ENCODE results near the gene ACVRL1.

Gene ACVRL1

GRCh38 chr12:51898937-51899336, 8.4 kb upstream of the ACVRL1 start:
- TF ChIP-seq ZBTB7A (IDR thresholded peaks at IDR 0.05; ENCODE audit: low read depth), result no peak
- no peak for TF ChIP-seq TEAD4 (IDR thresholded peaks at IDR 0.05)
- TF ChIP-seq EGR1 (IDR thresholded peaks at IDR 0.05), result no peak
- TF ChIP-seq EP300 (IDR thresholded peaks at IDR 0.05; ENCODE audit: borderline replicate concordance), result no peak
- no peak for TF ChIP-seq USF1 (IDR thresholded peaks at IDR 0.05)
- no peak for TF ChIP-seq RAD21 (IDR thresholded peaks at IDR 0.05; ENCODE audit: low read depth)
- no peak for TF ChIP-seq FOXM1 (IDR thresholded peaks at IDR 0.05; ENCODE audit: borderline replicate concordance, low read depth)
- TF ChIP-seq CREB1 (IDR thresholded peaks at IDR 0.05; ENCODE audit: low read depth), result no peak
- TF ChIP-seq REST (IDR thresholded peaks at IDR 0.05; ENCODE audit: low read depth), result no peak
- TF ChIP-seq TAF1 (IDR thresholded peaks at IDR 0.05; ENCODE audit: low read depth), result no peak
- no peak for TF ChIP-seq MAX (IDR thresholded peaks at IDR 0.05)
- no peak for TF ChIP-seq CEBPB (IDR thresholded peaks at IDR 0.05)
- no peak for TF ChIP-seq YY1 (IDR thresholded peaks at IDR 0.05; ENCODE audit: low read depth)
- no peak for TF ChIP-seq NFIC (IDR thresholded peaks at IDR 0.05)
- no peak for TF ChIP-seq TCF12 (IDR thresholded peaks at IDR 0.05; ENCODE audit: low read depth)

- TF ChIP-seq YY1 (IDR thresholded peaks at IDR 0.05; ENCODE audit: low read depth) (no peak), TCF12 (IDR thresholded peaks at IDR 0.05; ENCODE audit: low read depth) (no peak), REST (IDR thresholded peaks at IDR 0.05; ENCODE audit: low read depth) (no peak), CEBPB (IDR thresholded peaks at IDR 0.05) (no peak), RAD21 (IDR thresholded peaks at IDR 0.05; ENCODE audit: low read depth) (no peak), ZBTB7A (IDR thresholded peaks at IDR 0.05; ENCODE audit: low read depth) (no peak), EP300 (IDR thresholded peaks at IDR 0.05; ENCODE audit: borderline replicate concordance) (no peak), NFIC (IDR thresholded peaks at IDR 0.05) (no peak), CREB1 (IDR thresholded peaks at IDR 0.05; ENCODE audit: low read depth) (no peak), MAX (IDR thresholded peaks at IDR 0.05) (no peak), EGR1 (IDR thresholded peaks at IDR 0.05) (no peak), USF1 (IDR thresholded peaks at IDR 0.05) (no peak), FOXM1 (IDR thresholded peaks at IDR 0.05; ENCODE audit: borderline replicate concordance, low read depth) (no peak), TAF1 (IDR thresholded peaks at IDR 0.05; ENCODE audit: low read depth) (no peak), TEAD4 (IDR thresholded peaks at IDR 0.05) (no peak)
Observed at GRCh38 chr12:51900323-51900889, 6.9 kb upstream of the ACVRL1 start.

- TF ChIP-seq USF1 (IDR thresholded peaks at IDR 0.05) (no peak), CEBPB (IDR thresholded peaks at IDR 0.05) (no peak)
Observed at GRCh38 chr12:51901121-51901817, 6.0 kb upstream of the ACVRL1 start.

- TF ChIP-seq CREB1 (IDR thresholded peaks at IDR 0.05; ENCODE audit: low read depth), result no peak
- no peak for TF ChIP-seq MAX (IDR thresholded peaks at IDR 0.05)
- no peak for TF ChIP-seq EP300 (IDR thresholded peaks at IDR 0.05; ENCODE audit: borderline replicate concordance)
- TF ChIP-seq USF1 (IDR thresholded peaks at IDR 0.05), result no peak
- TF ChIP-seq ZBTB7A (IDR thresholded peaks at IDR 0.05; ENCODE audit: low read depth), result no peak
- no peak for TF ChIP-seq REST (IDR thresholded peaks at IDR 0.05; ENCODE audit: low read depth)
- TF ChIP-seq YY1 (IDR thresholded peaks at IDR 0.05; ENCODE audit: low read depth), result no peak
- TF ChIP-seq NFIC (IDR thresholded peaks at IDR 0.05), result no peak
- no peak for TF ChIP-seq FOXM1 (IDR thresholded peaks at IDR 0.05; ENCODE audit: borderline replicate concordance, low read depth)
- TF ChIP-seq TAF1 (IDR thresholded peaks at IDR 0.05; ENCODE audit: low read depth), result no peak
- TF ChIP-seq EGR1 (IDR thresholded peaks at IDR 0.05), result no peak
- no peak for TF ChIP-seq RAD21 (IDR thresholded peaks at IDR 0.05; ENCODE audit: low read depth)
Observed at GRCh38 chr12:51901881-51902280, 5.4 kb upstream of the ACVRL1 start.

All from Ishikawa (cell line).